ENCODE measurements around the gene RIN3.

- TF ChIP-seq CTCF (IDR thresholded peaks at IDR 0.05; ENCODE audit: low read depth, low read length): no peak
- no peak for TF ChIP-seq POLR2A (IDR thresholded peaks at IDR 0.05; ENCODE audit: extremely low read depth, insufficient read length)
These were observed 182.8 kb downstream of the RIN3 start for GRCh38 chr14:92696366-92696765.

All from NB4 (cell line).